Cardiac ventricle fibroblast (primary cell): ENCODE data around the gene SMAD3. TPM values are rescaled to one million over a fixed set of nuclear protein-coding genes. Genes with fewer than 3 reads are reported as not detected.

Experiments used
- total RNA-seq: library from RNA; depleted of rRNA; stranded (reverse); fragments of >200 nt; gene quantifications from 2 replicates; pipeline ENCODE4 v1.2.3, GENCODE V29; 2015

SMAD3 gene
- total RNA-seq, result 25.5 and 33.0 TPM in 2 replicates

DNA sequence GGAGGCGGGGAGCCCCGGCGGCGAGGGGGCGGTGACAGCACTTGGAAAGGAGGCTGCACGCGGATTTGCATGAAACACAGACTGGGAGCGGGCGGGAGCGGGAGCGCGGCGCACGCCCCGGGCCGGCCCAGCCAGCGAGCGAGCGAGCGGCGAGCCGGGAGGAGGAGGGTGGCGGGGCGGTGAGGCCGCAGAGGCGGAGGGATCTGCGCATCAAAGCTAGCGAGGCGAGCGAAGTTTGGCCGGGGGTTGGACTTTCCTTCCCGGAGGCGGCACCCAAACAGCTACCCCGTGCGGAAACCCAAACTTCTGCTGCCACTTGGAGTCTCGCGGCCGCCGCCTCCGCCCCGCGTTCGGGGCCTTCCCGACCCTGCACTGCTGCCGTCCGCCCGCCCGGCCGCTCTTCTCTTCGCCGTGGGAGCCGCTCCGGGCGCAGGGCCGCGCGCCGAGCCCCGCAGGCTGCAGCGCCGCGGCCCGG, at the start of gene SMAD3:
TSS of gene SMAD3 (plus strand) at position 72 of the 475 bp plus-strand sequence. CDS start 553 bp downstream, outside the sequence.

Other genes starting within 250 kb of the SMAD3 start
- 21.9 and 28.2 TPM in 2 replicates for gene AAGAB, start 189.1 kb downstream of the SMAD3 start, total RNA-seq
- 0.31 and 1.8 TPM in 2 replicates for gene IQCH, start 189.2 kb downstream of the SMAD3 start, total RNA-seq